Smooth muscle cell (in vitro differentiated cells): ENCODE results near the gene PREX1. TPM values are rescaled to one million over a fixed set of nuclear protein-coding genes. Genes with fewer than 3 reads are reported as not detected.

Source experiments
- DNase-seq: peaks from one replicate; lab custom pipeline; 2025; ENCODE audit not compliant: unreplicated experiment; lab: John Stamatoyannopoulos, UW
- H2AFZ ChIP-seq: fragments of 200-600 bp; sonication (generic); 2 replicates; pipeline ENCODE4 v1.6.0; 2016; ENCODE audit warnings: antibody characterized with exemption, low read depth, mild to moderate bottlenecking
- H3F3A ChIP-seq: fragments of 200-600 bp; sonication (generic); 2 replicates; pipeline ENCODE4 v1.6.0; 2017; ENCODE audit warnings: antibody characterized with exemption, low read depth
- H3K27ac ChIP-seq: fragments of 200-600 bp; sonication (generic); 2 replicates; pipeline ENCODE4 v1.5.1; 2016; ENCODE audit warnings: low read depth, mild to moderate bottlenecking
- H3K27me3 ChIP-seq: fragments of 200-600 bp; sonication (generic); 2 replicates; pipeline ENCODE4 v1.6.1; 2016; ENCODE audit warnings: low read depth, mild to moderate bottlenecking
- H3K36me3 ChIP-seq: fragments of 200-600 bp; sonication (generic); 2 replicates; pipeline ENCODE4 v1.5.1; 2016; ENCODE audit warnings: low read depth
- H3K4me1 ChIP-seq: fragments of 200-600 bp; sonication (generic); 2 replicates; pipeline ENCODE4 v1.5.1; 2016; ENCODE audit warnings: low read depth
- H3K4me2 ChIP-seq: fragments of 200-600 bp; sonication (generic); 2 replicates; pipeline ENCODE4 v1.6.0; 2016; ENCODE audit warnings: mild to moderate bottlenecking
- H3K4me3 ChIP-seq: fragments of 200-600 bp; sonication (generic); 2 replicates; pipeline ENCODE4 v1.5.1; 2016; ENCODE audit warnings: mild to moderate bottlenecking
- H3K79me2 ChIP-seq: fragments of 200-600 bp; sonication (generic); 2 replicates; pipeline ENCODE4 v1.6.0; 2016; ENCODE audit warnings: low read depth, mild to moderate bottlenecking
- H3K9ac ChIP-seq: fragments of 200-600 bp; sonication (generic); 2 replicates; pipeline ENCODE4 v1.6.0; 2016; ENCODE audit warnings: low read depth
- H3K9me3 ChIP-seq: fragments of 200-600 bp; sonication (generic); replicated peaks from 2 replicates; pipeline ENCODE4 v1.5.1; 2016; ENCODE audit warnings: low read depth
- H4K20me1 ChIP-seq: fragments of 200-600 bp; sonication (generic); 2 replicates; pipeline ENCODE4 v1.6.0; 2016; ENCODE audit warnings: low read depth
- CTCF ChIP-seq: fragments of 200-600 bp; sonication (generic); IDR thresholded peaks from 2 replicates; pipeline ENCODE4 v1.5.1; 2017; ENCODE audit warnings: borderline replicate concordance, mild to moderate bottlenecking, antibody characterized with exemption; ENCODE audit not compliant: insufficient read depth, poor library complexity, severe bottlenecking
- WGBS: methylation state at CpG from one replicate; pipeline ENCODE4 v1.1.7; 2016; ENCODE audit warnings: low lambda C conversion rate; 5-methylcytosine and 5-hydroxymethylcytosine counted together
- polyA plus RNA-seq: library from polyadenylated mRNA; unstranded; fragments of >200 nt; fragmentation: Nextera tagmentation; extraction: Ambion mirVana; gene quantifications from 2 replicates; pipeline ENCODE4 v1.2.1, GENCODE V29; 2016
- total RNA-seq: library from RNA; depleted of rRNA; stranded (reverse); fragments of >200 nt; gene quantifications from 2 replicates; pipeline ENCODE4 v1.2.3, GENCODE V29; 2014

The PREX1 gene
- total and polyA plus RNA-seq, 2 experiments from 2014 or later, result 0.04 to 0.30 TPM

GRCh38 chr20:48789781-48790472 is 37.9 kb downstream of the PREX1 start:
- Histone ChIP-seq H3K9me3 (no peaks in the 10 kb centered on the region), H3K36me3 (no peaks in the 10 kb centered on the region), H2AFZ (no peak overlapping the region), H3K27ac (no peak overlapping the region), H3K4me2 (no peak overlapping the region), H3K4me1 (peaks cover 15% of the 10 kb centered on the region), H3K27me3 (no peaks in the 10 kb centered on the region), H3K79me2 (no peaks in the 10 kb centered on the region), H4K20me1 (no peaks in the 10 kb centered on the region), H3F3A (no peaks in the 10 kb centered on the region), H3K4me3 (no peak overlapping the region), H3K9ac (no peak overlapping the region)
- no peak for DNase-seq
- 88% methylated on average over 9 of the region's 9 CpGs for WGBS
- TF ChIP-seq CTCF, result no peak

- Histone ChIP-seq H4K20me1 (no peaks in the 10 kb centered on the region), H3K4me1 (peaks cover 8% of the 10 kb centered on the region), H3K4me3 (no peak overlapping the region), H3K9ac (no peak overlapping the region), H3K27ac (no peak overlapping the region), H2AFZ (no peak overlapping the region), H3K79me2 (no peaks in the 10 kb centered on the region), H3K4me2 (no peak overlapping the region), H3K36me3 (no peaks in the 10 kb centered on the region), H3K27me3 (no peaks in the 10 kb centered on the region), H3K9me3 (no peaks in the 10 kb centered on the region), H3F3A (no peaks in the 10 kb centered on the region)
- DNase-seq, result no peak
- no peak for TF ChIP-seq CTCF
- WGBS, result 91% methylated on average over 6 of the region's 6 CpGs
These were observed 38.6 kb downstream of the PREX1 start for GRCh38 chr20:48789185-48789668.

- no peak for DNase-seq
- no peaks in the 10 kb centered on the region for H3K9me3 ChIP-seq
- H3K9ac ChIP-seq, result no peak overlapping the region
- H4K20me1 ChIP-seq, result no peaks in the 10 kb centered on the region
- no peaks in the 10 kb centered on the region for H3K27me3 ChIP-seq
- H3K4me2 ChIP-seq, result no peak overlapping the region
- H3K4me3 ChIP-seq, result no peak overlapping the region
- H3K36me3 ChIP-seq, result no peaks in the 10 kb centered on the region
- whole genome bisulfite sequencing, result 95% methylated on average over 9 of the region's 9 CpGs
- H3F3A ChIP-seq, result no peaks in the 10 kb centered on the region
- no peak overlapping the region for H2AFZ ChIP-seq
- no peak overlapping the region for H3K27ac ChIP-seq
- TF ChIP-seq CTCF, result no peak
- H3K79me2 ChIP-seq, result no peaks in the 10 kb centered on the region
- peaks cover 1% of the 10 kb centered on the region for H3K4me1 ChIP-seq
These were observed 39.2 kb downstream of the PREX1 start for GRCh38 chr20:48788486-48789072.

GRCh38 chr20:48787861-48788375 is 39.9 kb downstream of the PREX1 start:
- H3K9me3 ChIP-seq, result no peaks in the 10 kb centered on the region
- no peaks in the 10 kb centered on the region for H3K4me1 ChIP-seq
- no peak overlapping the region for H3K4me3 ChIP-seq
- no peaks in the 10 kb centered on the region for H4K20me1 ChIP-seq
- no peaks in the 10 kb centered on the region for H3K79me2 ChIP-seq
- H3K9ac ChIP-seq, result no peak overlapping the region
- DNase-seq, result no peak
- H3K27me3 ChIP-seq, result no peaks in the 10 kb centered on the region
- no peak overlapping the region for H3K27ac ChIP-seq
- no peaks in the 10 kb centered on the region for H3F3A ChIP-seq
- no peak overlapping the region for H2AFZ ChIP-seq
- H3K36me3 ChIP-seq, result no peaks in the 10 kb centered on the region
- peak overlapping the region; percentile 4 for H3K4me2 ChIP-seq
- no peak for TF ChIP-seq CTCF
- WGBS, result 59% methylated on average over 9 of the region's 9 CpGs
